BLaER1 treated with 17β-estradiol and CSF1 and Interleukin-3, amounts not matched to agents 10 nM and 100 nM (cell line): ENCODE measurements around the gene NELL1.

ENCODE experiments used
- H3K27ac ChIP-seq, 11 experiments: shearing (Covaris generic); formaldehyde crosslinking; 2 replicates each; pipeline ENCODE4 v1.8.1; 2022
- H3K27me3 ChIP-seq, 11 experiments: shearing (Covaris generic); formaldehyde crosslinking; 2 replicates each; pipeline ENCODE4 v1.8.1; 2022
- H3K36me3 ChIP-seq, 11 experiments: shearing (Covaris generic); formaldehyde crosslinking; 2 replicates each; pipeline ENCODE4 v1.8.1; 2022
- H3K4me1 ChIP-seq, 10 experiments: shearing (Covaris generic); formaldehyde crosslinking; 2 replicates each; pipeline ENCODE4 v1.8.1; 2022
- H3K4me2 ChIP-seq, 11 experiments: shearing (Covaris generic); formaldehyde crosslinking; 2 replicates each; pipeline ENCODE4 v1.8.1; 2022
- H3K4me3 ChIP-seq, 10 experiments: shearing (Covaris generic); formaldehyde crosslinking; 2 replicates each; pipeline ENCODE4 v1.8.1; 2022
- H3K9ac ChIP-seq, 11 experiments: shearing (Covaris generic); formaldehyde crosslinking; 2 replicates each; pipeline ENCODE4 v1.8.1; 2022
- H3K9me3 ChIP-seq, 11 experiments: shearing (Covaris generic); formaldehyde crosslinking; replicated peaks in 1 of 11; 2 replicates each; pipeline ENCODE4 v1.8.1; 2022
- H4K20me1 ChIP-seq, 11 experiments: shearing (Covaris generic); formaldehyde crosslinking; 2 replicates each; pipeline ENCODE4 v1.8.1; 2022
- Cebpa-rat ChIP-seq, 11 experiments: shearing (Covaris generic); IDR thresholded peaks; 2 replicates each; pipeline ENCODE4 v1.8.1; 2022

The NELL1 gene

DNA sequence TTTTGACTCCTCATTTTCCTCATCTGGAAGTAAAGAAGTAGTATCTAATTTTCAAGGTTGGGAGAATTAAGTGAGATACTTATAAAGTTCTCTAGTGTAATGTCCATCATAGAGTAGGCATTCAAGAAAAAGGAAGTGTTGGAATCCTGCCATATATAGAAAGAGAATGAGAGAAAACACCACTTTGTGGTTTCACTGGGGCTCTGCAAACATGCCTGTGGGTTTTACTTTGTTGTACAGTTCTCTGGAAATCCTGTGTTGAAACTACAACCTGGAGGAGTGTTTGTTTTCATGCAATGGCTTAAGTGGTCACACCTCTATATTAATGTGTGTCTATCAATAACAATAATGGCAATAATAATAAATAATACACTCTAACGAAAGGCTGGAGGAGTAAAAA is 741.7 kb downstream of the NELL1 start:
- no peak for TF ChIP-seq Cebpa-rat (IDR thresholded peaks at IDR 0.05)
- no peak overlapping the region for H3K9ac ChIP-seq
- no peaks in the 10 kb centered on the region; a peak in 1 of 22 replicates for H3K27me3 ChIP-seq
- H4K20me1 ChIP-seq = no peaks in the 10 kb centered on the region
- H3K4me2 ChIP-seq = peak overlapping the region in 5 of 11 experiments; percentile 1 to 29 (median 7); a peak in 5 of 22 replicates
- H3K4me3 ChIP-seq = no peak overlapping the region
- H3K36me3 ChIP-seq = no peaks in the 10 kb centered on the region
- peaks cover 0 to 17% (median 0%) of the 10 kb centered on the region in 11 experiments; a peak in 6 of 22 replicates for H3K9me3 ChIP-seq
- no peak overlapping the region for H3K27ac ChIP-seq
- peaks cover 0 to 11% (median 6%) of the 10 kb centered on the region in 10 experiments; a peak in 10 of 20 replicates for H3K4me1 ChIP-seq

DNA sequence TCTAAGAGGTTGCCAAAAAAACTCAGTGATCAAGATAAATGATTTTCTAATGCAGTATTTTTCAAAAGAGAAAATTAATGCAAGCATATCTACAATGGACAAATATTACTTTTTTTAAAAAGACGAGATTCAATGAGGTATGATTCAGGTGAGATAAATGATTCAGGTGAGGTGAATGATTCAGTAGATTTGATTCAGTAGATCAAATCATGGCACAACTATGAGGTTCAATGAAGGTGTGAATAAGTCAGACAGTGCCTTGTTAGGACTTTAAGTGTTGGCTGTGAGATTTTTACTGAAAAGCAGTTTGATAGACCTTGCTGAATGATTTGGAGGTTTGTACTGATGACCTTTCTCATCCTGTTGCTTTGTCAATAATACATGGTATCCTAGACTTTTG is 742.2 kb downstream of the NELL1 start:
- peaks cover 0 to 11% (median 6%) of the 10 kb centered on the region in 10 experiments; a peak in 10 of 20 replicates for H3K4me1 ChIP-seq
- H3K4me3 ChIP-seq = no peak overlapping the region
- peaks cover 0 to 17% (median 0%) of the 10 kb centered on the region in 11 experiments; a peak in 6 of 22 replicates for H3K9me3 ChIP-seq
- no peaks in the 10 kb centered on the region for H3K36me3 ChIP-seq
- no peak overlapping the region for H3K27ac ChIP-seq
- TF ChIP-seq Cebpa-rat (IDR thresholded peaks at IDR 0.05) = no peak
- no peak overlapping the region for H3K9ac ChIP-seq
- H4K20me1 ChIP-seq = no peaks in the 10 kb centered on the region
- H3K27me3 ChIP-seq = no peaks in the 10 kb centered on the region; a peak in 1 of 22 replicates
- H3K4me2 ChIP-seq = peak overlapping the region in 3 of 11 experiments; percentile 7 to 29 (median 15); a peak in 3 of 22 replicates

DNA sequence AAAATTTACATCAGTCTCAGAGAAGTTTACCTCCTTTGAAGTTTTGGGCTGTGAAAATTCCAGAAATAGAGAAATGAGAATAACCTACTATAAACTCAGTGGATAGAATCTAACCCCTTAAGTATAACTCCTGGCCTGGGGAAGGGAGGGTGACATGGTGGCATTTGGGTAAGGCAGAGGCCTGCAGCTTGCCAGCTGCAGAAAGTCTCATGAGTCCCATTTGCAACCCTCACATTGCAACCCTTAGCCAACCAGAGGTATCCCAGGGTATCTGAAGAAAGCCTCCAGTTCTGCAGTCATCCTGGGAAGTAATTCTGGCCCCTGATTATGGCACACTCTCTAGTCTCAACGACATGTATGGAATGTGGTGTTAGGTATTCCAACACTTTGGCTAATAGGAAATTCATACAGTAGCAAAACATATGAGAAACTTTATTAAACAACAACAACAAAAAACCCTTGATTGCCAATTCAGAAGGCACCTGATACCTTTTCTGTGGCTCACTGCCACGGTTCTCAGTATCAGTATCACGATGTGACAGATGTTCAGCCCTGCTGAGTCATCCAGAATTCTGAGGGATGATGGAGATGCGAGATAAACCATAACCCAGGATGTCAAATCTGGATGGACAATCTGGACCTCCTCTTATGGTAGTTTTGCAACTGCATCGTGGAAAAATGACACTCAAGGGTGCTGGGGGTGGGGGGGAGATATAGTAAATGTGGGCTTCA is 743.4 kb downstream of the NELL1 start:
- no peak overlapping the region for H3K4me3 ChIP-seq
- no peak for TF ChIP-seq Cebpa-rat (IDR thresholded peaks at IDR 0.05)
- H3K9me3 ChIP-seq = peaks cover 0 to 17% (median 0%) of the 10 kb centered on the region in 11 experiments; a peak in 6 of 22 replicates
- H4K20me1 ChIP-seq = no peaks in the 10 kb centered on the region
- no peaks in the 10 kb centered on the region; a peak in 1 of 22 replicates for H3K27me3 ChIP-seq
- no peak overlapping the region for H3K4me2 ChIP-seq
- no peak overlapping the region for H3K9ac ChIP-seq
- H3K36me3 ChIP-seq = no peaks in the 10 kb centered on the region
- H3K27ac ChIP-seq = no peak overlapping the region
- H3K4me1 ChIP-seq = peaks cover 0 to 11% (median 6%) of the 10 kb centered on the region in 10 experiments; a peak in 10 of 20 replicates

DNA sequence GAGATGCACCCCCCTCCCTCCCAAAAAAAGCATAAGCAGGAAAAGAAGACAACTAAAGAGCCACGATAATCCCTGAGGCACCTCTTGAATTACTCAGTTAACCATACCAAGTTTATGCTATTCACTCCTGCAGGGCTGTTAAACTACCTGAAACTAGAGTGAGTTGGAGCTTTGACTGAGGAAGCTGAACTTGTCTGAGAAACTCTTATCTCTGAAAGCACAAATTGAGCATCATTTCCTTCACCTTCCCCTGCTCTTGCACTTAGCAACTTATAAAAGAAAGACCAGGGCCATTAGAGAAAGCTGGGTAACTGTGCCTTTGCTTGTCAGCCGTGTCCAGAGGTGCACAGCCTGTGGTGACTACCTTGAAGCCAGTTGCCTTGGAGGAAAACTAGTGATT is 745.6 kb downstream of the NELL1 start:
- Histone ChIP-seq H3K4me1 (peaks cover 0 to 11% (median 6%) of the 10 kb centered on the region in 10 experiments; a peak in 10 of 20 replicates), H3K27me3 (no peaks in the 10 kb centered on the region; a peak in 1 of 22 replicates), H3K27ac (no peak overlapping the region), H3K9ac (no peak overlapping the region), H3K9me3 (peaks cover 0 to 12% (median 0%) of the 10 kb centered on the region in 11 experiments; a peak in 6 of 22 replicates), H4K20me1 (no peaks in the 10 kb centered on the region), H3K4me2 (0 out of 22 replicates have a peak overlapping the region, but pooled peaks of 2 of the 11 experiments have one; percentile 4 to 14), H3K4me3 (no peak overlapping the region), H3K36me3 (no peaks in the 10 kb centered on the region)
- no peak for TF ChIP-seq Cebpa-rat (IDR thresholded peaks at IDR 0.05)

- Histone ChIP-seq H3K27me3 (no peaks in the 10 kb centered on the region; a peak in 1 of 22 replicates), H3K27ac (no peak overlapping the region), H3K9me3 (peaks cover 0 to 6% (median 0%) of the 10 kb centered on the region in 11 experiments; a peak in 6 of 22 replicates), H4K20me1 (no peaks in the 10 kb centered on the region), H3K4me1 (peaks cover 0 to 11% (median 6%) of the 10 kb centered on the region in 10 experiments; a peak in 10 of 20 replicates), H3K4me3 (no peak overlapping the region), H3K9ac (no peak overlapping the region), H3K36me3 (no peaks in the 10 kb centered on the region), H3K4me2 (peak overlapping the region in 2 of 11 experiments; percentile 5 to 14; a peak in 1 of 22 replicates)
- TF ChIP-seq Cebpa-rat (IDR thresholded peaks at IDR 0.05) = no peak
Observed at GRCh38 chr11:21415606-21416005, 746.2 kb downstream of the NELL1 start.

DNA sequence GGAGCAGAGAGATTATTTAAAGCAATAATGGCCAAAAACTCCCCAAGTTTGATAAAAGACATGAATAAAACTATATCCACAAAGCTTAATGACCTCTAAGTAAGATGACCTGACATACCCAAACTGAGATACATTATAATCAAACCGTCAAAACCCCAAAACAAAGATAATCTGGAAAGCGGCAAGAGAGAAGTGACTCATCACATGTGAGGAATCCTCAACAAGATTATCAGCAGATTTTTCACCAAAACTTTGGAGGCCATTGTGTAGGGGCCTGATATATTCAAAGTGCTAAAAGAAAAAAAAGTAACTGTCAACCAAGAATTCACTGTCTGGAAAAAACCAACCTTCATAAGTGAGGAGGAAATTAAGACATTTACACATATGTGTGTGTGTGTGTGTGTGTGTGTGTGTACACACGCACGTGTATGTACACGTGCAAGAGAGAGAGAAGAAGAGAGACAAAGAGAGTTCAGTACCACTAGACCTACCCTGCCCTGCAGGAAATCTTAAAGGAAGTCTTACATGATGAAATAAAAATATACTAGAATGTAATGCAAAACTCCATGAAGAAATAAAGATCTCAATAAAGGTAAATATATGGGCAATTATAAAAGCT is 752.4 kb downstream of the NELL1 start:
- no peaks in the 10 kb centered on the region for H4K20me1 ChIP-seq
- no peaks in the 10 kb centered on the region for H3K27me3 ChIP-seq
- H3K4me1 ChIP-seq = no peaks in the 10 kb centered on the region
- no peak overlapping the region for H3K4me2 ChIP-seq
- H3K9ac ChIP-seq = no peak overlapping the region
- TF ChIP-seq Cebpa-rat (IDR thresholded peaks at IDR 0.05) = no peak
- no peak overlapping the region for H3K27ac ChIP-seq
- no peak overlapping the region for H3K4me3 ChIP-seq
- no peaks in the 10 kb centered on the region for H3K9me3 ChIP-seq
- no peaks in the 10 kb centered on the region for H3K36me3 ChIP-seq

- Histone ChIP-seq H3K27ac (no peak overlapping the region), H3K36me3 (no peaks in the 10 kb centered on the region), H3K27me3 (no peaks in the 10 kb centered on the region), H4K20me1 (no peaks in the 10 kb centered on the region), H3K4me1 (no peaks in the 10 kb centered on the region), H3K9ac (no peak overlapping the region), H3K4me2 (no peak overlapping the region), H3K4me3 (no peak overlapping the region), H3K9me3 (no peaks in the 10 kb centered on the region)
- TF ChIP-seq Cebpa-rat (IDR thresholded peaks at IDR 0.05) = no peak
Observed at GRCh38 chr11:21426931-21427330, 757.5 kb downstream of the NELL1 start.

- Histone ChIP-seq H3K9me3 (no peaks in the 10 kb centered on the region), H3K4me3 (no peak overlapping the region), H3K27me3 (no peaks in the 10 kb centered on the region), H3K4me2 (no peak overlapping the region), H4K20me1 (no peaks in the 10 kb centered on the region), H3K4me1 (no peaks in the 10 kb centered on the region), H3K36me3 (no peaks in the 10 kb centered on the region), H3K27ac (no peak overlapping the region), H3K9ac (no peak overlapping the region)
- TF ChIP-seq Cebpa-rat (IDR thresholded peaks at IDR 0.05) = no peak
Observed at GRCh38 chr11:21427726-21428125, 758.3 kb downstream of the NELL1 start.

GRCh38 chr11:21428796-21429195 is 759.4 kb downstream of the NELL1 start:
- no peaks in the 10 kb centered on the region for H3K27me3 ChIP-seq
- H3K36me3 ChIP-seq = no peaks in the 10 kb centered on the region
- TF ChIP-seq Cebpa-rat (IDR thresholded peaks at IDR 0.05) = no peak
- H3K4me1 ChIP-seq = no peaks in the 10 kb centered on the region
- no peaks in the 10 kb centered on the region for H4K20me1 ChIP-seq
- no peak overlapping the region for H3K4me2 ChIP-seq
- no peaks in the 10 kb centered on the region for H3K9me3 ChIP-seq
- no peak overlapping the region for H3K27ac ChIP-seq
- H3K4me3 ChIP-seq = no peak overlapping the region
- H3K9ac ChIP-seq = no peak overlapping the region
